Uterus (tissue), 4 donors: ENCODE measurements around the gene KRT85. TPM values are rescaled to one million over a fixed set of nuclear protein-coding genes. Genes with fewer than 3 reads are reported as not detected.

Experiments used
- DNase-seq, 2 donors: peaks; one replicate each; pipeline ENCODE4 v3.0.0-alpha.2; 2019 to 2020
- H3K27ac ChIP-seq, 2 donors: fragments of 200-600 bp; sonication (generic); 1 replicate in 1 of 2; 2 replicates in 1 of 2; pipeline ENCODE4 v1.5.1; 2016 to 2018
- H3K27me3 ChIP-seq, 2 donors: fragments of 200-600 bp; sonication (generic); one replicate each; pipeline ENCODE4 v1.5.1; 2018 to 2019; ENCODE audit warnings: control low read depth in 1 of 2
- H3K36me3 ChIP-seq, 2 donors: fragments of 200-600 bp; sonication (generic); one replicate each; pipeline ENCODE4 v1.5.1; 2019; ENCODE audit warnings: control low read depth in 1 of 2
- H3K4me1 ChIP-seq, 2 donors: fragments of 200-600 bp; sonication (generic); one replicate each; pipeline ENCODE4 v1.5.1; 2018 to 2019; ENCODE audit warnings: control low read depth in 1 of 2
- H3K4me3 ChIP-seq, 2 donors: fragments of 200-600 bp; sonication (generic); 1 replicate in 1 of 2; 2 replicates in 1 of 2; pipeline ENCODE4 v1.5.1; 2018 to 2019; ENCODE audit warnings: mild to moderate bottlenecking in 1 of 2
- H3K9me3 ChIP-seq, 2 donors: fragments of 200-600 bp; sonication (generic); one replicate each; pipeline ENCODE4 v1.5.1; 2019; ENCODE audit warnings: control low read depth in 1 of 2
- POLR2A ChIP-seq, 2 donors: fragments of 450-650 bp; IDR thresholded peaks; one replicate each; pipeline ENCODE4 v1.6.1; 2016; ENCODE audit warnings: antibody characterized with exemption in 2 of 2, mild to moderate bottlenecking in 1 of 2, moderate library complexity in 1 of 2
- intact Hi-C: fragments of 100-400 bp; cut with DNase I; formaldehyde crosslinking; loops from one replicate; pipeline ENCODE4 v1.15.1; 2023; ENCODE audit warnings: low total_unique reads
- total RNA-seq, 4 donors: library from RNA; depleted of rRNA in 3 of 4; stranded (reverse); fragments of >200 nt in 3 of 4; gene quantifications; one replicate each; pipeline versions ENCODE4 v1.1.0 to v1.2.4, GENCODE V29; 2014 to 2023
- TF ChIP-seq, protein P1 (sequence below), 4 experiments: fragments of 200-600 bp in 2 of 4; fragments of 450-650 bp in 2 of 4; sonication (generic) in 2 of 4; IDR thresholded peaks; one replicate each; pipeline ENCODE4 v1.5.1; 2016 to 2019; ENCODE audit warnings: antibody characterized with exemption in 4 of 4, mild to moderate bottlenecking in 2 of 4, moderate library complexity in 1 of 4
- donor health status: DM: yes; HTN: yes; CAD: no.

Gene KRT85
- total RNA-seq, 4 donors from 2014 or later, result 0.76 TPM; not detected in 3

DNA sequence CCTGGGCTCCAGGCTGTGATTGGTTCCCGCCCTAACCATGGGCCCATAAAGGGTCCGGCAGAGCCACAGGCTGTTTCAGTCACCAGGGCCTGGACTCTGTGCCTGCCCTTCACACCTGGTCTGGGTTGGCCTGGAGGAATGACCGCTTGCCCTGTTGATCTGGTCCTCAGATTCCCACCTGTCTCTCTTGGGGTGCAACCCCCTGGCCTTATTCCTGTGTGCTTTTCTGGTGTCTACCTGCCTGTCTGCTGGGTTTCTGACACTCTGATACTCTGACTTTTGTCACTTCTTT lies 43.2 kb downstream of the KRT85 start:
- Histone ChIP-seq H3K27me3 (no peaks in the 10 kb centered on the region), H3K27ac (no peak overlapping the region), H3K4me3 (no peak overlapping the region), H3K4me1 (no peaks in the 10 kb centered on the region), H3K36me3 (no peaks in the 10 kb centered on the region), H3K9me3 (no peaks in the 10 kb centered on the region)
- intact Hi-C loops, result no loop called here
- TF ChIP-seq, protein P1, sequence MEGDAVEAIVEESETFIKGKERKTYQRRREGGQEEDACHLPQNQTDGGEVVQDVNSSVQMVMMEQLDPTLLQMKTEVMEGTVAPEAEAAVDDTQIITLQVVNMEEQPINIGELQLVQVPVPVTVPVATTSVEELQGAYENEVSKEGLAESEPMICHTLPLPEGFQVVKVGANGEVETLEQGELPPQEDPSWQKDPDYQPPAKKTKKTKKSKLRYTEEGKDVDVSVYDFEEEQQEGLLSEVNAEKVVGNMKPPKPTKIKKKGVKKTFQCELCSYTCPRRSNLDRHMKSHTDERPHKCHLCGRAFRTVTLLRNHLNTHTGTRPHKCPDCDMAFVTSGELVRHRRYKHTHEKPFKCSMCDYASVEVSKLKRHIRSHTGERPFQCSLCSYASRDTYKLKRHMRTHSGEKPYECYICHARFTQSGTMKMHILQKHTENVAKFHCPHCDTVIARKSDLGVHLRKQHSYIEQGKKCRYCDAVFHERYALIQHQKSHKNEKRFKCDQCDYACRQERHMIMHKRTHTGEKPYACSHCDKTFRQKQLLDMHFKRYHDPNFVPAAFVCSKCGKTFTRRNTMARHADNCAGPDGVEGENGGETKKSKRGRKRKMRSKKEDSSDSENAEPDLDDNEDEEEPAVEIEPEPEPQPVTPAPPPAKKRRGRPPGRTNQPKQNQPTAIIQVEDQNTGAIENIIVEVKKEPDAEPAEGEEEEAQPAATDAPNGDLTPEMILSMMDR (IDR thresholded peaks at IDR 0.05), result no peak
- no peak for TF ChIP-seq POLR2A (IDR thresholded peaks at IDR 0.05)
- no peak for DNase-seq

DNA sequence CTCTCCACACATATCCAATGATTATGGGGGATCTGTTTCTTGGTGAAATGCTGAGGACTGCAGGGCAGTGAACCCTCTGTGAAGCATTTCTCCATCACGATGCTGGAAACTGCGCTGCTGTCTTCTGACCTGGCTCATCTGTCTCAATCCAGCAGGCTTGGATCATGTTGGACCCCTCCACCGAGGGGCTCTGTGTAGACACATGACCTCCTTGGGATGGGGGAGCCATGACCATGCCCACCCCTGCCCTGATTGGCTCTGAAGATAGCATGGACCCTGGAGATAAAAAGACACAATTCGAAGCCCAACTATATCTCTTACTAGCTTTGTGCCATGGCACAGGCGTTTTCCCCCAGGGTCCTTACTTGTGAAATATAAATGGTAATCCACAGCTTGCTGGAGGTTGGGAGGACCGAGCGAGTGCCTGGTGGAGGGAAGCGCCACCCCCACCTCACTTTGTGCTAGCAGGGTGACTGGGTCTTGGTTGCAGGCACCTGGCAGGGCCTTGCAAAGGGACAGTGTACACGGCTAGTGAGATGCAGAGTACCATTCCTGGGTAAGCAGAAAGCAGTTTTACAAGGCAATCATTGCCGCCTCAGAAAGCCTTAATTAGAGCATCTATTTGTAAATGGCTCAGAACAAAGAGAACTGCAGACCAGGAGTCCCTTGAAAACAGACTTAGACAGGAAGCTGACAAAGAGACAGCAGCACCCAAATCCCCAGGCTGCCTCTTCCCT lies 43.7 kb downstream of the KRT85 start:
- no peaks in the 10 kb centered on the region for H3K9me3 ChIP-seq
- intact Hi-C loops, result no loop called here

DNA sequence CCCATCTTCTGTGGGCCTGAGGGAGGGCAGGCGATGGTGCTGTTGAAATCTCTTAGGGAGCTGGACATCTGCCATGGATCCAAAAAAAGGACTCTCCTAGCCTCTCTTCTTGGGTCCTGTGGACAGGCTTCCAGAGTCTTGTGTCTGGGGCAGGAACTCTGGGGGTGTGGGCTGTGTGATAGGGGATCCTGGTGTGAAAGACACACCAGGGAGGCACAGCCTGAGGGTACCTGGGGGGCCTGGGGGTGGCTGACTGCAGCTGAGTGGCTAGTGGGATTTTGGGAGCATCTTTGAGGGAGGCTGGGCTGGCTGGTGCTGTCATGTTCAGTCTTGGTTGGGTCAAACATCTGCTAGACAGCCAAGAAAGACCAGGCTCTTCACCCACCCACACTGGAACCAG lies 44.3 kb downstream of the KRT85 start:
- Histone ChIP-seq H3K4me1 (no peaks in the 10 kb centered on the region), H3K36me3 (no peaks in the 10 kb centered on the region), H3K4me3 (no peak overlapping the region), H3K27me3 (no peaks in the 10 kb centered on the region), H3K9me3 (no peaks in the 10 kb centered on the region), H3K27ac (no peak overlapping the region)
- DNase-seq, result no peak
- intact Hi-C loops, result no loop called here
- TF ChIP-seq, protein P1 (IDR thresholded peaks at IDR 0.05), result no peak
- no peak for TF ChIP-seq POLR2A (IDR thresholded peaks at IDR 0.05)

More for the DNA sequence above, 43.7 kb downstream of the KRT85 start:
- no peak overlapping the region for H3K4me3 ChIP-seq
- H3K36me3 ChIP-seq, result no peaks in the 10 kb centered on the region
- no peak for TF ChIP-seq POLR2A (IDR thresholded peaks at IDR 0.05)
- TF ChIP-seq, protein P1 (IDR thresholded peaks at IDR 0.05), result no peak
- H3K27me3 ChIP-seq, result no peaks in the 10 kb centered on the region
- no peak for DNase-seq
- no peak overlapping the region for H3K27ac ChIP-seq
- H3K4me1 ChIP-seq, result no peaks in the 10 kb centered on the region

DNA sequence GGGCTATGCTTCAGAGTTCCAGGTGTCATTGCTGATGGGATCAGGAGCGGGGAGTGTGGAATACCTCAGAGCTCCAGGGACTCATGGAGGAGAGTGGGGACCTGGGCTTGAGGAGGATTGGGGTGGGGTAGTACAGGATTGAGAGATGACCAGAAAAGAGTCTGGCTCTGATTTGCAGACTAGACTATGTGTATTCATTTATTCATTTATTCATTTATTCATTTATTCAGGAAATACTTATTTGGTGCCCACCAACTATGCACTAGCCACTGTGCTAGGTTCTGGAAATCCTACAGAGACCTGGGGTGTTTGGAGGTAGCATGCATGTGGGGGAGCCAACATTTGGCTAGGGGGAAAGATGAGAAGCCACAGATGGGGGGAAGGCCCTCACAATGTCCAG lies 45.2 kb downstream of the KRT85 start:
- Histone ChIP-seq H3K27me3 (no peaks in the 10 kb centered on the region), H3K36me3 (no peaks in the 10 kb centered on the region), H3K9me3 (no peaks in the 10 kb centered on the region), H3K27ac (no peak overlapping the region), H3K4me3 (no peak overlapping the region), H3K4me1 (no peaks in the 10 kb centered on the region)
- TF ChIP-seq, protein P1 (IDR thresholded peaks at IDR 0.05), result no peak
- TF ChIP-seq POLR2A (IDR thresholded peaks at IDR 0.05), result no peak
- DNase-seq, result no peak
- intact Hi-C loops, result no loop called here

DNA sequence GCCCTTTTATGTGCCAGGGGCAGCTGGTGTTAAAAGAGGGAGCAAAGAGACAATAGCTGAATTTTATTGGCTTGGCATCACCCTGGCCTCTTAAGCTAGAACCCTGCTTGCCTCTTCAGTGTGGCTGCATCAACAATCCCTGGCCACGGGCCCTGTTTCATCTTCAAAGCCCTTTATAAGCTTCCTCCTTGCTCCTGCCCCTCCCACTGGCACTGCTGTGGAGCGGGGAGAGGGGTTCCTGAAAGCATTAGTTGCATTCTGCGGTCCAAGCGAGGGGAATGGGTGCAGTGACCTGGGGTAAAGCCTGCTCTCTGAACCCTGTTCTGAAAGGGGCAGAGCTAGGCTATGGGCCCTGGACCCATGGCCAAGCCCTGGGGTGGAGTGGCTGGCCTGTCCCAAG lies 45.9 kb downstream of the KRT85 start:
- H3K27me3 ChIP-seq, result no peaks in the 10 kb centered on the region
- H3K36me3 ChIP-seq, result no peaks in the 10 kb centered on the region
- no peaks in the 10 kb centered on the region for H3K4me1 ChIP-seq
- TF ChIP-seq POLR2A (IDR thresholded peaks at IDR 0.05), result no peak
- TF ChIP-seq, protein P1 (IDR thresholded peaks at IDR 0.05), result no peak
- H3K4me3 ChIP-seq, result no peak overlapping the region
- no peak for DNase-seq
- H3K9me3 ChIP-seq, result no peaks in the 10 kb centered on the region
- no peak overlapping the region for H3K27ac ChIP-seq
- intact Hi-C loops, result no loop called here
